ENCODE data around the gene TRIM9.
"Not testable (repeated sequence)": the region's sequence is repeated elsewhere in the genome, so short reads cannot be mapped to it uniquely, and the experiment has no call there.

- TF ChIP-seq CTCF (IDR thresholded peaks at IDR 0.05; ENCODE audit: extremely low read depth in 1 of 2, insufficient read depth in 1 of 2, low read depth in 1 of 2, low read length in 2 of 2); EZH2 (IDR thresholded peaks at IDR 0.05; ENCODE audit: borderline replicate concordance, low read depth, low read length, severe bottlenecking); POLR2A (IDR thresholded peaks at IDR 0.05; ENCODE audit: low read depth, low read length); JUN (IDR thresholded peaks at IDR 0.05; ENCODE audit: borderline replicate concordance, insufficient read depth, insufficient read length, low read depth); POLR2AphosphoS5 (IDR thresholded peaks at IDR 0.05; ENCODE audit: insufficient read depth, low read depth, low read length): not testable (repeated sequence)
Measured at GRCh38 chr14:50941638-50942037, 153.3 kb downstream of the TRIM9 start.

All from endothelial cell of umbilical vein (primary cell).